HCT116 (cell line): ENCODE measurements around the gene LIN7C.

Experiments
- ELF1 ChIP-seq: IDR thresholded peaks from 2 replicates; pipeline ENCODE4 v1.6.1; 2012; ENCODE audit warnings: low read depth, borderline replicate concordance
- EZH2 ChIP-seq: fragments of 200-600 bp; sonication (generic); IDR thresholded peaks from 2 replicates; pipeline ENCODE4 v1.6.1; 2017; ENCODE audit warnings: antibody characterized with exemption, mixed run types
- EZH2phosphoT487 ChIP-seq: fragments of 200-600 bp; IDR thresholded peaks from 2 replicates; pipeline ENCODE4 v1.6.1; 2018; ENCODE audit warnings: antibody characterized with exemption, borderline replicate concordance
- POLR2A ChIP-seq: IDR thresholded peaks from 2 replicates; pipeline ENCODE4 v1.7.0; 2011; ENCODE audit warnings: borderline replicate concordance; ENCODE audit not compliant: insufficient read depth, insufficient read length; ENCODE audit errors: extremely low read depth
- TCF7L2 ChIP-seq: IDR thresholded peaks from 2 replicates; pipeline ENCODE4 v1.7.0; 2011; ENCODE audit warnings: borderline replicate concordance, inconsistent platforms; ENCODE audit not compliant: insufficient read depth, insufficient read length; ENCODE audit errors: extremely low read depth
- YY1 ChIP-seq: IDR thresholded peaks from 2 replicates; pipeline ENCODE4 v1.6.1; 2011; ENCODE audit warnings: low read length, low read depth, moderate library complexity, mild to moderate bottlenecking; ENCODE audit not compliant: insufficient replicate concordance; ENCODE audit errors: extremely low read depth
- ZNF274 ChIP-seq: fragments of 200-500 bp; sonication (Bioruptor generic); IDR thresholded peaks from 2 replicates; pipeline ENCODE4 v1.6.1; 2014; ENCODE audit warnings: mild to moderate bottlenecking, low read depth, low read length, inconsistent platforms
- TF ChIP-seq, protein P1 (sequence below), 3 experiments: fragments of 200-600 bp in 1 of 3; sonication (generic) in 1 of 3; IDR thresholded peaks in 2 of 3; conservative IDR thresholded peaks in 1 of 3; 2 replicates each; pipeline ENCODE4 v1.5.1; 2012 to 2017; ENCODE audit warnings: low read depth in 2 of 3, low read length in 2 of 3, antibody characterized with exemption in 1 of 3, borderline replicate concordance in 1 of 3, control low read depth in 1 of 3, mild to moderate bottlenecking in 1 of 3, mixed read lengths in 1 of 3, mixed run types in 1 of 3, moderate library complexity in 1 of 3; ENCODE audit not compliant: insufficient read depth in 1 of 3
- TF ChIP-seq, protein P2 (sequence below): IDR thresholded peaks from 2 replicates; pipeline ENCODE4 v1.6.1; 2012
- TF ChIP-seq, protein P3 (sequence below): IDR thresholded peaks from 2 replicates; pipeline ENCODE4 v1.6.1; 2012
- TF ChIP-seq, protein P4 (sequence below): IDR thresholded peaks from 2 replicates; pipeline ENCODE4 v1.6.1; 2011; ENCODE audit warnings: mild to moderate bottlenecking, low read length, moderate library complexity; ENCODE audit not compliant: insufficient replicate concordance; ENCODE audit errors: extremely low read depth

DNA sequence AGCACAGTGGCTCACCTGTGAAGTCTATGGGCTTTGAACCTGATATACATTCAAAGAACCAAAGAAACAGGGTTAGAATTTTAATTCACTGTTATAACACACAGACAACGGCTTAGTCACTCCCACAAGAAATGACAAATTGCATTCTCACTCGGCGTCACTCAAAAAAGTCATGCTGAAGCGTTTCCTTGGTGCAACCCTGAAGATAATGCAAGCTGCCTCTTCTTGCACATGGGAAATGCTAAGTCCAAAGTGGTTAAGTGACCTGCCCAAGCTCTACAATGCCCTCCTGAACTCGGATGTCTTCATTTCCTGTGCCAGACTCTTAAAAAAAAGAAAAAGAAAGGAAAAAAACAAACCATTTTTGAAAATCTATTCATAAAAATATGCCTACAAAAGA is 44.0 kb downstream of the LIN7C start:
- TF ChIP-seq POLR2A (no peak), TCF7L2 (no peak), YY1 (no peak), ZNF274 (no peak), ELF1 (no peak), EZH2phosphoT487 (no peak), EZH2 (no peak)
- TF ChIP-seq, protein P1, sequence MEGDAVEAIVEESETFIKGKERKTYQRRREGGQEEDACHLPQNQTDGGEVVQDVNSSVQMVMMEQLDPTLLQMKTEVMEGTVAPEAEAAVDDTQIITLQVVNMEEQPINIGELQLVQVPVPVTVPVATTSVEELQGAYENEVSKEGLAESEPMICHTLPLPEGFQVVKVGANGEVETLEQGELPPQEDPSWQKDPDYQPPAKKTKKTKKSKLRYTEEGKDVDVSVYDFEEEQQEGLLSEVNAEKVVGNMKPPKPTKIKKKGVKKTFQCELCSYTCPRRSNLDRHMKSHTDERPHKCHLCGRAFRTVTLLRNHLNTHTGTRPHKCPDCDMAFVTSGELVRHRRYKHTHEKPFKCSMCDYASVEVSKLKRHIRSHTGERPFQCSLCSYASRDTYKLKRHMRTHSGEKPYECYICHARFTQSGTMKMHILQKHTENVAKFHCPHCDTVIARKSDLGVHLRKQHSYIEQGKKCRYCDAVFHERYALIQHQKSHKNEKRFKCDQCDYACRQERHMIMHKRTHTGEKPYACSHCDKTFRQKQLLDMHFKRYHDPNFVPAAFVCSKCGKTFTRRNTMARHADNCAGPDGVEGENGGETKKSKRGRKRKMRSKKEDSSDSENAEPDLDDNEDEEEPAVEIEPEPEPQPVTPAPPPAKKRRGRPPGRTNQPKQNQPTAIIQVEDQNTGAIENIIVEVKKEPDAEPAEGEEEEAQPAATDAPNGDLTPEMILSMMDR (IDR thresholded peaks at IDR 0.05 in 2 of 3, conservative IDR thresholded peaks at IDR 0.05 in 1 of 3; ENCODE audit: borderline replicate concordance in 1 of 3, insufficient read depth in 1 of 3, low read depth in 2 of 3, low read length in 2 of 3): no peak
- TF ChIP-seq, protein P2, sequence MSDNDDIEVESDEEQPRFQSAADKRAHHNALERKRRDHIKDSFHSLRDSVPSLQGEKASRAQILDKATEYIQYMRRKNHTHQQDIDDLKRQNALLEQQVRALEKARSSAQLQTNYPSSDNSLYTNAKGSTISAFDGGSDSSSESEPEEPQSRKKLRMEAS: no peak
- TF ChIP-seq, protein P3, sequence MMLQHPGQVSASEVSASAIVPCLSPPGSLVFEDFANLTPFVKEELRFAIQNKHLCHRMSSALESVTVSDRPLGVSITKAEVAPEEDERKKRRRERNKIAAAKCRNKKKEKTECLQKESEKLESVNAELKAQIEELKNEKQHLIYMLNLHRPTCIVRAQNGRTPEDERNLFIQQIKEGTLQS: no peak
- TF ChIP-seq, protein P4, sequence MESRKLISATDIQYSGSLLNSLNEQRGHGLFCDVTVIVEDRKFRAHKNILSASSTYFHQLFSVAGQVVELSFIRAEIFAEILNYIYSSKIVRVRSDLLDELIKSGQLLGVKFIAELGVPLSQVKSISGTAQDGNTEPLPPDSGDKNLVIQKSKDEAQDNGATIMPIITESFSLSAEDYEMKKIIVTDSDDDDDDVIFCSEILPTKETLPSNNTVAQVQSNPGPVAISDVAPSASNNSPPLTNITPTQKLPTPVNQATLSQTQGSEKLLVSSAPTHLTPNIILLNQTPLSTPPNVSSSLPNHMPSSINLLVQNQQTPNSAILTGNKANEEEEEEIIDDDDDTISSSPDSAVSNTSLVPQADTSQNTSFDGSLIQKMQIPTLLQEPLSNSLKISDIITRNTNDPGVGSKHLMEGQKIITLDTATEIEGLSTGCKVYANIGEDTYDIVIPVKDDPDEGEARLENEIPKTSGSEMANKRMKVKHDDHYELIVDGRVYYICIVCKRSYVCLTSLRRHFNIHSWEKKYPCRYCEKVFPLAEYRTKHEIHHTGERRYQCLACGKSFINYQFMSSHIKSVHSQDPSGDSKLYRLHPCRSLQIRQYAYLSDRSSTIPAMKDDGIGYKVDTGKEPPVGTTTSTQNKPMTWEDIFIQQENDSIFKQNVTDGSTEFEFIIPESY: no peak
